CD4-positive, CD25-positive, alpha-beta regulatory T cell (primary cell): ENCODE measurements around the gene NCKAP5L. TPM values are rescaled to one million over a fixed set of nuclear protein-coding genes. Genes with fewer than 3 reads are reported as not detected.
"Not testable (repeated sequence)": the region's sequence is repeated elsewhere in the genome, so short reads cannot be mapped to it uniquely, and the experiment has no call there.

Source experiments
- ATAC-seq, 2 donors: fragments of 150-1000 bp; cut with Tn5 transposase; one replicate each; pipeline ENCODE4 v1.10.0; 2021; ENCODE audit warnings: low read depth in 2 of 2, moderate number of reproducible peaks in 2 of 2, moderate library complexity in 1 of 2
- DNase-seq, 3 donors: peaks; one replicate each; pipeline versions ENCODE4 v3.0.0 to v3.0.0-alpha.2; 2012 to 2022; ENCODE audit warnings: mixed read lengths in 1 of 3
- H3K27ac ChIP-seq: one replicate; pipeline ENCODE4 v1.7.0; 2013; ENCODE audit warnings: mild to moderate bottlenecking, low read length; ENCODE audit not compliant: insufficient read depth, poor library complexity, severe bottlenecking
- H3K27me3 ChIP-seq: one replicate; pipeline ENCODE4 v1.7.0; 2013; ENCODE audit warnings: low read length; ENCODE audit not compliant: control insufficient read depth, insufficient read depth
- H3K36me3 ChIP-seq: one replicate; pipeline ENCODE4 v1.7.0; 2013; ENCODE audit warnings: mild to moderate bottlenecking, low read length, moderate library complexity; ENCODE audit not compliant: control insufficient read depth, insufficient read depth
- H3K4me1 ChIP-seq: 2 replicates; pipeline ENCODE4 v1.7.0; 2013; ENCODE audit warnings: mild to moderate bottlenecking, low read length; ENCODE audit not compliant: insufficient read depth, control insufficient read depth, poor library complexity, severe bottlenecking
- H3K4me3 ChIP-seq: one replicate; pipeline ENCODE4 v1.7.0; 2013; ENCODE audit warnings: low read depth, mild to moderate bottlenecking, low read length, moderate library complexity
- H3K9me3 ChIP-seq, 2 experiments: 1 replicate in 1 of 2; 2 replicates in 1 of 2; pipeline ENCODE4 v1.7.0; 2013; ENCODE audit warnings: low read length in 2 of 2, mild to moderate bottlenecking in 1 of 2, moderate library complexity in 1 of 2; ENCODE audit not compliant: control insufficient read depth in 2 of 2
- H3K27ac Mint-ChIP-seq, 3 donors: one replicate each; pipeline ENCODE4 v1.8.0; 2020 to 2022; ENCODE audit warnings: mild to moderate bottlenecking in 3 of 3, mixed read lengths in 3 of 3, moderate library complexity in 2 of 3
- H3K27me3 Mint-ChIP-seq: one replicate; pipeline ENCODE4 v1.8.0; 2022; ENCODE audit warnings: mild to moderate bottlenecking, mixed read lengths
- H3K36me3 Mint-ChIP-seq: one replicate; pipeline ENCODE4 v1.8.0; 2020; ENCODE audit warnings: mixed read lengths
- H3K4me1 Mint-ChIP-seq, 4 donors: one replicate each; pipeline ENCODE4 v1.8.0; 2020 to 2022; ENCODE audit warnings: mixed read lengths in 4 of 4, mild to moderate bottlenecking in 1 of 4
- H3K4me3 Mint-ChIP-seq, 4 donors: one replicate each; pipeline ENCODE4 v1.8.0; 2020 to 2022; ENCODE audit warnings: mild to moderate bottlenecking in 4 of 4, mixed read lengths in 4 of 4, moderate library complexity in 3 of 4
- H3K9me3 Mint-ChIP-seq, 7 donors: one replicate each; pipeline ENCODE4 v1.8.0; 2020 to 2022; ENCODE audit warnings: mixed read lengths in 7 of 7, mild to moderate bottlenecking in 3 of 7, moderate library complexity in 2 of 7
- polyA plus RNA-seq, 4 donors: library from polyadenylated mRNA; unstranded; fragments of 300-500 nt; fragmentation: Illumina TruSeq; gene quantifications; one replicate each; pipeline ENCODE4 v1.2.3, GENCODE V29; 2021
- total RNA-seq: library from RNA; stranded (reverse); gene quantifications from one replicate; pipeline ENCODE4 v1.2.3, GENCODE V29; 2022

The NCKAP5L gene
- total and polyA plus RNA-seq, 5 donors from 2014 or later, result 0.18 to 7.8 (median 0.73) TPM

DNA sequence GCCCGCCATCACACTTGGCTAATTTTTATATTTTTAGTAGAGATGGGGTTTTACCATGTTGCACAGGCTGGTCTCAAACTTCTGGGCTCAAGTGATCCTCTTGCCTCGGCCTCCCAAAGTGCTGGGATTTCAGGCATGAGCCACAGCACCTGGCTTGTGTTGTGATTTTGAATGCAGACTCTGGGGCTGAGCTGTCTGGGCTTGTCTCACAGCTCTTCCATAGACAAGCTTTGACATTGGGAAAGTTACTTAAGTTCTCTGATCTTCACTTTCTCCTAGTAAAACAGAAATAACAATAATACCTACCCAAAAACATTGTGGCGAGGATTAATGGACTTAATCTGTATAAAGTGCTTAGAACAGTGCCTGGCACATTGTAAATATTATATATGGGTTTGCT, 50.9 kb downstream of the NCKAP5L start:
- Mint-ChIP-seq H3K9me3 (peaks cover 0 to 1% (median 0%) of the 10 kb centered on the region in 7 donors), H3K27ac (no peak overlapping the region), H3K4me1 (peaks cover 0 to 11% (median 9%) of the 10 kb centered on the region in 4 donors), H3K4me3 (no peak overlapping the region), H3K27me3 (peaks cover 13% of the 10 kb centered on the region), H3K36me3 (no peaks in the 10 kb centered on the region)
- DNase-seq (no peak), ATAC-seq (no peak)
- H3K27ac ChIP-seq, result no peak overlapping the region
- H3K36me3 ChIP-seq, result no peaks in the 10 kb centered on the region
- peaks cover 5% of the 10 kb centered on the region for H3K4me1 ChIP-seq
- H3K27me3 ChIP-seq, result peaks cover 11% of the 10 kb centered on the region
- no peaks in the 10 kb centered on the region for H3K9me3 ChIP-seq
- H3K4me3 ChIP-seq, result no peak overlapping the region

DNA sequence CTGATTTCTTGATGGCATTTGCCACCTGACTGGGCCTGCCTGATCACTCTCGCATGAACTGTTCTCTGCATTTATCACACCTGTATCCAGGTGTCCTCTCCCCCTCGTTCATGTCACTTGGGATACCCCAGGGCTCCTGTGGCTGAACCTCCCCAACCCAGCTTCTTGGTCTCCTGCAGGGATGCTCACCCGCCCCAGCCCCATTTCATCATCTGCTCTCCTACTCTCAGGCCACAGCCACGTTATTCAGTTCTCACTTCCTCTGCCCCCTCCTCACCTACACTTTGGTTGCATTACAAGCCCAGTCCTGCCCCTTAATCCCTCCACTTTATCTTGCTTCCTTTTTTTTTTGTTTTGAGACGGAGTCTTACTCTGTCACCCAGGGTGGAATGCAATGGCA, 51.4 kb downstream of the NCKAP5L start:
- DNase-seq (no peak), ATAC-seq (no peak)
- Histone ChIP-seq H3K36me3 (no peaks in the 10 kb centered on the region), H3K9me3 (no peaks in the 10 kb centered on the region), H3K4me3 (no peak overlapping the region), H3K4me1 (peaks cover 5% of the 10 kb centered on the region), H3K27me3 (peaks cover 11% of the 10 kb centered on the region), H3K27ac (no peak overlapping the region)
- H3K36me3 Mint-ChIP-seq, result no peaks in the 10 kb centered on the region
- H3K9me3 Mint-ChIP-seq, result peaks cover 0 to 1% (median 0%) of the 10 kb centered on the region in 7 donors
- H3K27ac Mint-ChIP-seq, result peak overlapping the region in 1 of 3 donors; percentile 0
- peaks cover 3 to 11% (median 9%) of the 10 kb centered on the region in 4 donors for H3K4me1 Mint-ChIP-seq
- no peak overlapping the region for H3K4me3 Mint-ChIP-seq
- H3K27me3 Mint-ChIP-seq, result peaks cover 13% of the 10 kb centered on the region

DNA sequence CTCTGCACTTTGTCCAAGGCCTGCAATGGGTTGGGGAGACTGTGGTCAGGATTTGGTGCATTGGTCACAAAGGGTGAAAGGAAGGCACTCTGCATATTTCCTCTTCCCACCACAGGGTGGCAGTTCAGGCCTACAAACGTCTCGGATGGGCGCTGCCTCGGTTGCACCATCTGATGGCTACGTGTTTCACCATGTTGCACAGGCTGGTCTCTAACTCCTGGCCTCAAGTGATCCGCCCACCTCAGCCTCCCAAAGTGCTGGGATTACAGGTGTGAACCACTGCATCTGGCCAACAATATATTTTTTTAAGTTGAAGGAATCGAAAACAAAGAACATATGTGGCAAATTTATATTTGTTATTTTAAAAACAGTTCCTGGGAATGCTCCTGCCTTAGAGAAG, 51.8 kb downstream of the NCKAP5L start:
- Mint-ChIP-seq H3K4me3 (no peak overlapping the region), H3K27me3 (peaks cover 9% of the 10 kb centered on the region), H3K4me1 (peaks cover 4 to 11% (median 9%) of the 10 kb centered on the region in 4 donors), H3K36me3 (no peaks in the 10 kb centered on the region), H3K9me3 (peaks cover 0 to 1% (median 0%) of the 10 kb centered on the region in 7 donors), H3K27ac (no peak overlapping the region)
- no peak overlapping the region for H3K4me3 ChIP-seq
- DNase-seq, result peak; percentile 15 to 70 (median 32)
- peak; percentile 50 to 61 for ATAC-seq
- no peak overlapping the region for H3K27ac ChIP-seq
- peaks cover 5% of the 10 kb centered on the region for H3K4me1 ChIP-seq
- H3K9me3 ChIP-seq, result no peaks in the 10 kb centered on the region
- H3K27me3 ChIP-seq, result peaks cover 11% of the 10 kb centered on the region
- H3K36me3 ChIP-seq, result no peaks in the 10 kb centered on the region

DNA sequence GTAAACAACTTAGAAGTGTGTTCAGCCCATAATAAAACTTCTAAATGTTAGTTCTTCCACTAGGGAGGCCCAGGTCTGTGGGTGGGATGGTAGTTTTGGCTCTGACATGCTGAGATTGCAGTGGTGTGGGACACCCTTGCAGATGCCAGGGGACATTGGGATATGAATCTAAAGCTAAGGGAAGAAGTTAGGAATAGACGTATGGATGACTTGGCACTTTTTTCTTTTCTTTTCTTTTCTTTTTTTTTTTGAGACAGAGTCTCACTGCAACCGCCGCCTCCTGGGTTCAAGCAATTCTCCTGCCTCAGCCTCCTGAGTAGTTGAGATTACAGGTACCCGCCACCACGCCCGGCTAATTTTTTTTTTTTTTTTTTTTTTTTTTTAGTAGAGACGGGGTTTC, 55.1 kb downstream of the NCKAP5L start:
- DNase-seq, H3K4me1 ChIP-seq, H3K36me3 Mint-ChIP-seq, H3K36me3 ChIP-seq, ATAC-seq, H3K4me3 ChIP-seq, H3K27ac ChIP-seq, H3K9me3 ChIP-seq, H3K27me3 Mint-ChIP-seq, H3K4me3 Mint-ChIP-seq, H3K9me3 Mint-ChIP-seq, H3K4me1 Mint-ChIP-seq, H3K27me3 ChIP-seq: not testable (repeated sequence)
- H3K27ac Mint-ChIP-seq, result peak overlapping the region in 2 of 3 donors; percentile 33 to 72

DNA sequence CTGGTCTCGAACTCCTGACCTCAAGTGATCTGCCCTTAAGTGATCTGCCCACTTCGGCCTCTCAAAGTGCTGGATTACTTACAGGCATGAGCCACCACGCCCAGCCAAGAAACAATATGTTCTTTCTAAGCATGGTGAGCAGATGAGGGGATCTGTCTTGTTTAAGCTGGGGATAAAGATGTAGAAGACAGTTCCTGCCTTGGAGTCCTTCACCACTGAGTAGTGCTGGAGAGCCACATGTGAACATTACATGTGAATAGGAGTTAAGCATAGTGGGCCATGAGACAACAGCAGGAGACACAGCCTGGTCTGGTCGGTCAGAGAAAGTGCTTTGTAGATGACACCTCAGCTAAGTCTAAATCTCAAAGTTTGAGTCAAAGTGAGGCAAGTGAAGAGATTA, 60.9 kb downstream of the NCKAP5L start:
- H3K9me3 Mint-ChIP-seq, result no peaks in the 10 kb centered on the region
- Histone ChIP-seq H3K27ac (no peak overlapping the region), H3K27me3 (no peaks in the 10 kb centered on the region), H3K9me3 (no peaks in the 10 kb centered on the region), H3K4me1 (peaks cover 24% of the 10 kb centered on the region), H3K36me3 (peaks cover 29% of the 10 kb centered on the region), H3K4me3 (no peak overlapping the region)
- no peaks in the 10 kb centered on the region for H3K27me3 Mint-ChIP-seq
- H3K27ac Mint-ChIP-seq, result peak overlapping the region in 2 of 3 donors; percentile 83 to 84
- DNase-seq (no peak), ATAC-seq (no peak)
- H3K36me3 Mint-ChIP-seq, result peaks cover 21% of the 10 kb centered on the region
- peaks cover 22 to 40% (median 32%) of the 10 kb centered on the region in 4 donors for H3K4me1 Mint-ChIP-seq
- H3K4me3 Mint-ChIP-seq, result no peak overlapping the region

DNA sequence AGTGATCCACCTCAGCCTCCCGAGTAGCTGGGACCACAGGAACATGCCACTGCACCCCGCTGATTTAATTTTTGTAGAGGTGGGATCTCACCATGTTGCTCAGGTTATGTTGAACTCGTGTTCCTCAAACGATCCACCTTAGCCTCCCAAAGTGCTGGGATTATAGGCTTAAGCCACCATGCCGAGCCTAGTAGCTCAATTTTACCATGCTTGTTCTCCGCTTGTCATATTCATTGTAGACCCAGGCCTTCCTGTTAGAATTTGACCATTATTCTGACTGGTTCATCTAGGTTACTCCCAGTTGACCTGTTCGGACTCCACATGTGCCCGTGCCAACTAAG, 62.1 kb downstream of the NCKAP5L start:
- Histone ChIP-seq H3K4me3 (no peak overlapping the region), H3K27me3 (no peaks in the 10 kb centered on the region), H3K4me1 (peaks cover 31% of the 10 kb centered on the region), H3K36me3 (peaks cover 41% of the 10 kb centered on the region), H3K9me3 (no peaks in the 10 kb centered on the region), H3K27ac (no peak overlapping the region)
- no peak for ATAC-seq
- DNase-seq, result no peak
- H3K36me3 Mint-ChIP-seq, result peaks cover 32% of the 10 kb centered on the region
- no peak overlapping the region for H3K27ac Mint-ChIP-seq
- H3K27me3 Mint-ChIP-seq, result no peaks in the 10 kb centered on the region
- H3K4me3 Mint-ChIP-seq, result no peak overlapping the region
- H3K9me3 Mint-ChIP-seq, result no peaks in the 10 kb centered on the region
- H3K4me1 Mint-ChIP-seq, result peaks cover 24 to 53% (median 42%) of the 10 kb centered on the region in 4 donors

DNA sequence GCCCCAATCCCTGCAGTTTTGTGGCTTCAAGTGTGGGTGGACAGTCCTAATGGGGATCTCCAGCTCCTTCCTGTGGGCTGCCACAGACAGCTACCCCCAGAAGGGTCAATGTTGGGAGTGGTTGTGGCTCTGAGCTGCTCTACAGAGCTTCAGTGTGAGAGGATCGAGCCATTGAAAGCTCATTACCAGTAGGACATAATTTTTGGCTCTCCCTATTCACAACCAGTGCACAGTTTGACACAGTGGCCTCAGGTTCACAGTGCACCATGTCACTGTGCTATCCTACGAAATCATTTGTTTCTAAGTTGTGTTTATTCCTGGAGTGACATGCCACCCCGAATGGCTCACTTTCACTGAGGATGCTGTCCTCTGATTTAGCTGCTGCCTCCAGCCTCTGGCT, 64.1 kb downstream of the NCKAP5L start:
- no peaks in the 10 kb centered on the region for H3K27me3 Mint-ChIP-seq
- Histone ChIP-seq H3K27ac (peak overlapping the region; percentile 69), H3K36me3 (peaks cover 58% of the 10 kb centered on the region), H3K9me3 (no peaks in the 10 kb centered on the region), H3K27me3 (no peaks in the 10 kb centered on the region), H3K4me3 (no peak overlapping the region), H3K4me1 (peaks cover 31% of the 10 kb centered on the region)
- H3K27ac Mint-ChIP-seq, result peak overlapping the region; percentile 15 to 75 (median 52)
- DNase-seq, result no peak
- ATAC-seq, result no peak
- H3K9me3 Mint-ChIP-seq, result no peaks in the 10 kb centered on the region
- H3K36me3 Mint-ChIP-seq, result peaks cover 36% of the 10 kb centered on the region
- no peak overlapping the region for H3K4me3 Mint-ChIP-seq
- peaks cover 24 to 55% (median 42%) of the 10 kb centered on the region in 4 donors for H3K4me1 Mint-ChIP-seq

DNA sequence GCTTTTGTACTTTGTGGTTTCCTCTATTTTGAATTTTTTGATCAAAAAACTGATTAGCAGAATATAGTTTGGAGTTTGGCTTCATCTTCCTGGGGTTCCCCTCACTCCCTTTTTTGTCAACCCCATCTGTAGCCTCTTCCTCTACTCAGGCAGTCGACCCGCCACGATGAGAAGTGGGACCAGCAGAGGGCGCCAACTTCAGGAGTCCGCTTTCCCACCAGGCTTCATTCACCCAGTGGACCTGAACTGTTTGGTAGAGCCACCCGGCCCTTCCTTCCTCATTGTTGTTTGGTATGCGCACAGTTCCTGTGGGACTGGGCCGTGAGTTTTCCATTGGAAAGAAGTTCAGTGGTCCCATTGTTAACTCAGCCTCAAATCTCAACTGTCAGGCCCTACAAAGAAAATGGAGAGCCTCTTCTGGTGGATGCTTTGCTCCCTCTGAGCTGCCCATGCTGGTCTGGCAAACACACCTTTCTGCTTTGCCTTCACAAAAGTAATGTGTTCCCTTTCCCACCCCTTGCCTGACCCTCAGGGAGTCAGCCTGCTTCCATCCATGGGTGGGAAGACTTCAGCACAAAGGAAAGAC, 65.1 kb downstream of the NCKAP5L start:
- Mint-ChIP-seq H3K27me3 (no peaks in the 10 kb centered on the region), H3K36me3 (peaks cover 44% of the 10 kb centered on the region), H3K4me1 (peaks cover 24 to 55% (median 42%) of the 10 kb centered on the region in 4 donors), H3K27ac (peak overlapping the region; percentile 42 to 90 (median 87)), H3K9me3 (no peaks in the 10 kb centered on the region), H3K4me3 (peak overlapping the region in 2 of 4 donors; percentile 39 to 46)
- peaks cover 31% of the 10 kb centered on the region for H3K4me1 ChIP-seq
- no peaks in the 10 kb centered on the region for H3K27me3 ChIP-seq
- peaks cover 68% of the 10 kb centered on the region for H3K36me3 ChIP-seq
- peak overlapping the region; percentile 69 for H3K27ac ChIP-seq
- H3K9me3 ChIP-seq, result no peaks in the 10 kb centered on the region
- DNase-seq (peak; percentile 65 to 75 (median 72)), ATAC-seq (peak; percentile 66 to 70)
- H3K4me3 ChIP-seq, result no peak overlapping the region
